Measurements from ENCODE around the gene KLHL28.

Gene KLHL28

GRCh38 chr14:44988694-44989093, 26.9 kb upstream of the KLHL28 start:
- Histone ChIP-seq H3K9me3 (ENCODE audit: control extremely low read depth in 1 of 5, control insufficient read depth in 4 of 5, insufficient read depth in 2 of 5, low read depth in 1 of 5, low read length in 4 of 5) (no peaks in the 10 kb centered on the region), H3K4me3 (ENCODE audit: control insufficient read depth in 1 of 7, extremely low read depth in 1 of 7, insufficient read depth in 4 of 7, low read depth in 2 of 7, low read length in 6 of 7) (no peak overlapping the region), H3K4me1 (ENCODE audit: control extremely low read depth in 1 of 4, control insufficient read depth in 4 of 4, insufficient read depth in 4 of 4, low read length in 3 of 4) (peaks cover 5 to 15% (median 8%) of the 10 kb centered on the region in 4 experiments), H3K36me3 (ENCODE audit: control insufficient read depth in 4 of 4, insufficient read depth in 4 of 4, low read length in 3 of 4) (peaks cover 0 to 4% (median 0%) of the 10 kb centered on the region in 4 experiments), H3K27ac (ENCODE audit: insufficient read depth in 1 of 2, low read depth in 1 of 2, low read length in 2 of 2, poor library complexity in 1 of 2, severe bottlenecking in 2 of 2) (no peak overlapping the region), H3K27me3 (replicated peaks in 2 of 5; ENCODE audit: control insufficient read depth in 4 of 5, insufficient read depth in 5 of 5, low read length in 4 of 5) (no peaks in the 10 kb centered on the region)
- 84% methylated on average over 2 of the region's 2 CpGs for WGBS (ENCODE audit: insufficient coverage)
- ChIA-PET POLR2A (no interaction called here), CTCF (interaction anchor here (1.0 kb wide), 1 partner anchor 11 kb away, joined by 5 read pairs; no protein-coding TSS in a partner anchor)
- DNase-seq = no peak

- CTCF ChIA-PET = interaction anchor here (0.8 kb wide), 1 partner anchor 9 kb away, joined by 3 read pairs; no protein-coding TSS in a partner anchor
- H3K27ac ChIP-seq (ENCODE audit: insufficient read depth in 1 of 2, low read depth in 1 of 2, low read length in 2 of 2, poor library complexity in 1 of 2, severe bottlenecking in 2 of 2) = no peak overlapping the region
- no peak for DNase-seq
- 100% methylated on average over 1 of the region's 2 CpGs for WGBS (ENCODE audit: insufficient coverage)
- H3K4me3 ChIP-seq (ENCODE audit: control insufficient read depth in 1 of 7, extremely low read depth in 1 of 7, insufficient read depth in 4 of 7, low read depth in 2 of 7, low read length in 6 of 7) = no peak overlapping the region
- no peaks in the 10 kb centered on the region for H3K27me3 ChIP-seq (replicated peaks in 2 of 5; ENCODE audit: control insufficient read depth in 4 of 5, insufficient read depth in 5 of 5, low read length in 4 of 5)
- H3K36me3 ChIP-seq (ENCODE audit: control insufficient read depth in 4 of 4, insufficient read depth in 4 of 4, low read length in 3 of 4) = peaks cover 0 to 4% (median 0%) of the 10 kb centered on the region in 4 experiments
- H3K9me3 ChIP-seq (ENCODE audit: control extremely low read depth in 1 of 5, control insufficient read depth in 4 of 5, insufficient read depth in 2 of 5, low read depth in 1 of 5, low read length in 4 of 5) = no peaks in the 10 kb centered on the region
- H3K4me1 ChIP-seq (ENCODE audit: control extremely low read depth in 1 of 4, control insufficient read depth in 4 of 4, insufficient read depth in 4 of 4, low read length in 3 of 4) = no peaks in the 10 kb centered on the region
- POLR2A ChIA-PET = no interaction called here
Observed at GRCh38 chr14:44982594-44982993, 20.8 kb upstream of the KLHL28 start.

GRCh38 chr14:44981198-44981597, 19.5 kb upstream of the KLHL28 start:
- ChIA-PET CTCF (no interaction called here), POLR2A (no interaction called here)

GRCh38 chr14:44979740-44980356, 18.1 kb upstream of the KLHL28 start:
- ChIA-PET CTCF (interaction anchor here (0.7 to 3.0 kb wide), 4 partner anchors 12 to 289 kb away, joined by 3 to 11 read pairs (median 4); no protein-coding TSS in a partner anchor), POLR2A (no interaction called here)
- no peaks in the 10 kb centered on the region for H3K4me1 ChIP-seq (ENCODE audit: control extremely low read depth in 1 of 4, control insufficient read depth in 4 of 4, insufficient read depth in 4 of 4, low read length in 3 of 4)
- H3K27ac ChIP-seq (ENCODE audit: insufficient read depth in 1 of 2, low read depth in 1 of 2, low read length in 2 of 2, poor library complexity in 1 of 2, severe bottlenecking in 2 of 2) = no peak overlapping the region
- no peak for DNase-seq
- no peaks in the 10 kb centered on the region for H3K36me3 ChIP-seq (ENCODE audit: control insufficient read depth in 4 of 4, insufficient read depth in 4 of 4, low read length in 3 of 4)
- no peaks in the 10 kb centered on the region for H3K9me3 ChIP-seq (ENCODE audit: control extremely low read depth in 1 of 5, control insufficient read depth in 4 of 5, insufficient read depth in 2 of 5, low read depth in 1 of 5, low read length in 4 of 5)
- H3K4me3 ChIP-seq (ENCODE audit: control insufficient read depth in 1 of 7, extremely low read depth in 1 of 7, insufficient read depth in 4 of 7, low read depth in 2 of 7, low read length in 6 of 7) = no peak overlapping the region
- H3K27me3 ChIP-seq (replicated peaks in 2 of 5; ENCODE audit: control insufficient read depth in 4 of 5, insufficient read depth in 5 of 5, low read length in 4 of 5) = no peaks in the 10 kb centered on the region

More at GRCh38 chr14:44981198-44981597, 19.5 kb upstream of the KLHL28 start:
- Histone ChIP-seq H3K4me1 (ENCODE audit: control extremely low read depth in 1 of 4, control insufficient read depth in 4 of 4, insufficient read depth in 4 of 4, low read length in 3 of 4) (no peaks in the 10 kb centered on the region), H3K36me3 (ENCODE audit: control insufficient read depth in 4 of 4, insufficient read depth in 4 of 4, low read length in 3 of 4) (peaks cover 0 to 4% (median 0%) of the 10 kb centered on the region in 4 experiments), H3K4me3 (ENCODE audit: control insufficient read depth in 1 of 7, extremely low read depth in 1 of 7, insufficient read depth in 4 of 7, low read depth in 2 of 7, low read length in 6 of 7) (no peak overlapping the region), H3K27me3 (replicated peaks in 2 of 5; ENCODE audit: control insufficient read depth in 4 of 5, insufficient read depth in 5 of 5, low read length in 4 of 5) (no peaks in the 10 kb centered on the region), H3K9me3 (ENCODE audit: control extremely low read depth in 1 of 5, control insufficient read depth in 4 of 5, insufficient read depth in 2 of 5, low read depth in 1 of 5, low read length in 4 of 5) (no peaks in the 10 kb centered on the region), H3K27ac (ENCODE audit: insufficient read depth in 1 of 2, low read depth in 1 of 2, low read length in 2 of 2, poor library complexity in 1 of 2, severe bottlenecking in 2 of 2) (no peak overlapping the region)
- peak in 2 of 3 donors; percentile 42 to 45 for DNase-seq
- WGBS (ENCODE audit: insufficient coverage) = no CpG with 5 or more reads among the region's 3 CpGs

GRCh38 chr14:44979273-44979672, 17.5 kb upstream of the KLHL28 start:
- CTCF ChIA-PET = interaction anchor here (1.2 to 3.0 kb wide), 3 partner anchors 13 to 289 kb away, joined by 3 to 11 read pairs (median 4); no protein-coding TSS in a partner anchor
- POLR2A ChIA-PET = no interaction called here
- no peaks in the 10 kb centered on the region for H3K4me1 ChIP-seq (ENCODE audit: control extremely low read depth in 1 of 4, control insufficient read depth in 4 of 4, insufficient read depth in 4 of 4, low read length in 3 of 4)
- no peak overlapping the region for H3K4me3 ChIP-seq (ENCODE audit: control insufficient read depth in 1 of 7, extremely low read depth in 1 of 7, insufficient read depth in 4 of 7, low read depth in 2 of 7, low read length in 6 of 7)
- H3K27ac ChIP-seq (ENCODE audit: insufficient read depth in 1 of 2, low read depth in 1 of 2, low read length in 2 of 2, poor library complexity in 1 of 2, severe bottlenecking in 2 of 2) = no peak overlapping the region
- no peaks in the 10 kb centered on the region for H3K36me3 ChIP-seq (ENCODE audit: control insufficient read depth in 4 of 4, insufficient read depth in 4 of 4, low read length in 3 of 4)
- WGBS (ENCODE audit: insufficient coverage) = 92% methylated on average over 2 of the region's 2 CpGs
- H3K9me3 ChIP-seq (ENCODE audit: control extremely low read depth in 1 of 5, control insufficient read depth in 4 of 5, insufficient read depth in 2 of 5, low read depth in 1 of 5, low read length in 4 of 5) = no peaks in the 10 kb centered on the region
- H3K27me3 ChIP-seq (replicated peaks in 2 of 5; ENCODE audit: control insufficient read depth in 4 of 5, insufficient read depth in 5 of 5, low read length in 4 of 5) = no peaks in the 10 kb centered on the region
- DNase-seq = no peak

- peaks cover 0 to 15% (median 7%) of the 10 kb centered on the region in 4 experiments for H3K4me1 ChIP-seq (ENCODE audit: control extremely low read depth in 1 of 4, control insufficient read depth in 4 of 4, insufficient read depth in 4 of 4, low read length in 3 of 4)
- H3K4me3 ChIP-seq (ENCODE audit: control insufficient read depth in 1 of 7, extremely low read depth in 1 of 7, insufficient read depth in 4 of 7, low read depth in 2 of 7, low read length in 6 of 7) = no peak overlapping the region
- ChIA-PET CTCF (no interaction called here), POLR2A (no interaction called here)
- 100% methylated on average over 1 of the region's 4 CpGs for WGBS (ENCODE audit: insufficient coverage)
- peaks cover 0 to 15% (median 4%) of the 10 kb centered on the region in 5 experiments for H3K9me3 ChIP-seq (ENCODE audit: control extremely low read depth in 1 of 5, control insufficient read depth in 4 of 5, insufficient read depth in 2 of 5, low read depth in 1 of 5, low read length in 4 of 5)
- peaks cover 5 to 18% (median 7%) of the 10 kb centered on the region in 4 experiments for H3K36me3 ChIP-seq (ENCODE audit: control insufficient read depth in 4 of 4, insufficient read depth in 4 of 4, low read length in 3 of 4)
- H3K27ac ChIP-seq (ENCODE audit: insufficient read depth in 1 of 2, low read depth in 1 of 2, low read length in 2 of 2, poor library complexity in 1 of 2, severe bottlenecking in 2 of 2) = no peak overlapping the region
- no peak for DNase-seq
- H3K27me3 ChIP-seq (replicated peaks in 2 of 5; ENCODE audit: control insufficient read depth in 4 of 5, insufficient read depth in 5 of 5, low read length in 4 of 5) = no peaks in the 10 kb centered on the region
Observed at GRCh38 chr14:44971459-44971858, 9.7 kb upstream of the KLHL28 start.

- Histone ChIP-seq H3K9me3 (ENCODE audit: control extremely low read depth in 1 of 5, control insufficient read depth in 4 of 5, insufficient read depth in 2 of 5, low read depth in 1 of 5, low read length in 4 of 5) (peaks cover 0 to 15% (median 4%) of the 10 kb centered on the region in 5 experiments), H3K36me3 (ENCODE audit: control insufficient read depth in 4 of 4, insufficient read depth in 4 of 4, low read length in 3 of 4) (peaks cover 5 to 18% (median 7%) of the 10 kb centered on the region in 4 experiments), H3K4me3 (ENCODE audit: control insufficient read depth in 1 of 7, extremely low read depth in 1 of 7, insufficient read depth in 4 of 7, low read depth in 2 of 7, low read length in 6 of 7) (no peak overlapping the region), H3K27ac (ENCODE audit: insufficient read depth in 1 of 2, low read depth in 1 of 2, low read length in 2 of 2, poor library complexity in 1 of 2, severe bottlenecking in 2 of 2) (no peak overlapping the region), H3K27me3 (replicated peaks in 2 of 5; ENCODE audit: control insufficient read depth in 4 of 5, insufficient read depth in 5 of 5, low read length in 4 of 5) (no peaks in the 10 kb centered on the region), H3K4me1 (ENCODE audit: control extremely low read depth in 1 of 4, control insufficient read depth in 4 of 4, insufficient read depth in 4 of 4, low read length in 3 of 4) (peaks cover 0 to 17% (median 9%) of the 10 kb centered on the region in 4 experiments)
- CTCF ChIA-PET = no interaction called here
- POLR2A ChIA-PET = no interaction called here
- DNase-seq = no peak
Observed at GRCh38 chr14:44970907-44971306, 9.2 kb upstream of the KLHL28 start.
